HCT116 (cell line): ENCODE data around the gene UBE2E1. TPM values are rescaled to one million over a fixed set of nuclear protein-coding genes. Genes with fewer than 3 reads are reported as not detected.

Experiments used
- ATAC-seq: fragments of 200-7000 bp; cut with Tn5 transposase; 2 replicates; pipeline ENCODE4 v1.9.1; 2020; ENCODE audit warnings: mild to moderate bottlenecking, moderate library complexity
- BruUV-seq: library from RNA; stranded (reverse); fragments of 400-500 nt; replicated peaks from 2 replicates; lab custom pipeline; 2021; lab: Mats Ljungman, UMichigan
- CTCF ChIA-PET: fragments of 300-600 bp; sonication (Branson Sonifier 250); formaldehyde crosslinking; loops from one replicate; lab custom pipeline; 2021; ENCODE audit warnings: antibody characterized with exemption; lab: Charles Lee
- POLR2A ChIA-PET: fragments of 300-600, 350-600 bp; sonication (Branson Sonifier 250); formaldehyde crosslinking; loops from one replicate; lab custom pipeline; 2021; ENCODE audit warnings: antibody characterized with exemption; lab: Charles Lee
- RAD21 ChIA-PET, 2 experiments: fragments of 300-600 bp; sonication (Branson Sonifier 250); formaldehyde crosslinking; loops; one replicate each; lab custom pipeline; 2023; ENCODE audit warnings: low total read pairs in 2 of 2; ENCODE audit not compliant: uncharacterized antibody in 2 of 2, unreplicated experiment in 2 of 2, low non-redundant PET in 1 of 2; lab: Charles Lee
- DNase-seq: peaks from one replicate; pipeline ENCODE4 v3.0.0-alpha.2; 2010; ENCODE audit warnings: low read depth, low spot score
- H2AFZ ChIP-seq: fragments of 200-600 bp; shearing (Covaris generic), sonication (generic); 2 replicates; pipeline ENCODE4 v1.6.1; 2017; ENCODE audit warnings: low read depth, mixed run types, mixed read lengths, antibody characterized with exemption, low read length; ENCODE audit not compliant: poor library complexity, severe bottlenecking
- H3K27ac ChIP-seq: 2 replicates; pipeline ENCODE4 v1.5.1; 2012; ENCODE audit warnings: low read depth, low read length
- H3K27me3 ChIP-seq: fragments of 200-600 bp; sonication (generic); 2 replicates; pipeline ENCODE4 v1.6.1; 2016; ENCODE audit warnings: mixed run types, low read length, mixed read lengths; ENCODE audit not compliant: insufficient read depth
- H3K36me3 ChIP-seq, 2 experiments: fragments of 200-500 bp in 1 of 2; fragments of 200-600 bp in 1 of 2; sonication (Bioruptor generic) in 1 of 2; sonication (generic) in 1 of 2; 2 replicates each; pipeline versions ENCODE4 v1.5.1 to v1.6.1; 2014 to 2016; ENCODE audit warnings: low read length in 2 of 2, inconsistent platforms in 1 of 2, mixed read lengths in 1 of 2, mixed run types in 1 of 2; ENCODE audit not compliant: insufficient read depth in 2 of 2, control insufficient read depth in 1 of 2
- H3K4me1 ChIP-seq, 2 experiments: fragments of 200-600 bp in 1 of 2; sonication (generic) in 1 of 2; 2 replicates each; pipeline versions ENCODE4 v1.5.1 to v1.6.1; 2012 to 2017; ENCODE audit warnings: low read length in 2 of 2, inconsistent platforms in 1 of 2, mild to moderate bottlenecking in 1 of 2, mixed read lengths in 1 of 2, mixed run types in 1 of 2, moderate library complexity in 1 of 2; ENCODE audit not compliant: insufficient read depth in 2 of 2, control insufficient read depth in 1 of 2
- H3K4me2 ChIP-seq: fragments of 200-600 bp; sonication (generic); 2 replicates; pipeline ENCODE4 v1.6.1; 2017; ENCODE audit warnings: mixed run types, low read length, mixed read lengths
- H3K4me3 ChIP-seq, 2 experiments: fragments of 200-600 bp in 1 of 2; sonication (generic) in 1 of 2; replicated peaks in 1 of 2; 2 replicates each; pipeline ENCODE4 v1.5.1; 2011 to 2016; ENCODE audit warnings: low read length in 2 of 2, control low read depth in 1 of 2, low read depth in 1 of 2, mild to moderate bottlenecking in 1 of 2, mixed read lengths in 1 of 2, mixed run types in 1 of 2
- H3K79me2 ChIP-seq: fragments of 200-600 bp; sonication (generic); 2 replicates; pipeline ENCODE4 v1.6.1; 2017; ENCODE audit warnings: mild to moderate bottlenecking, mixed run types, low read length, moderate library complexity, mixed read lengths; ENCODE audit not compliant: insufficient read depth
- H3K9ac ChIP-seq: fragments of 200-600 bp; sonication (generic); 2 replicates; pipeline ENCODE4 v1.6.1; 2016; ENCODE audit warnings: low read length, mixed read lengths
- H3K9me2 ChIP-seq: fragments of 200-600 bp; sonication (generic), shearing (Covaris generic); 2 replicates; pipeline ENCODE4 v1.6.1; 2017; ENCODE audit warnings: mixed run types, mild to moderate bottlenecking, moderate library complexity; ENCODE audit not compliant: insufficient read depth
- H3K9me3 ChIP-seq, 2 experiments: fragments of 200-500 bp in 1 of 2; fragments of 200-600 bp in 1 of 2; sonication (Bioruptor generic) in 1 of 2; sonication (generic) in 1 of 2; 2 replicates each; pipeline ENCODE4 v1.6.1; 2014 to 2017; ENCODE audit warnings: low read length in 2 of 2, mixed read lengths in 2 of 2, inconsistent platforms in 1 of 2, low read depth in 1 of 2, mild to moderate bottlenecking in 1 of 2, mixed run types in 1 of 2, moderate library complexity in 1 of 2; ENCODE audit not compliant: control insufficient read depth in 1 of 2, insufficient read depth in 1 of 2
- H4K20me1 ChIP-seq: fragments of 200-600 bp; sonication (generic), shearing (Covaris generic); 2 replicates; pipeline ENCODE4 v1.6.1; 2017; ENCODE audit warnings: mixed run types, mild to moderate bottlenecking, moderate library complexity; ENCODE audit not compliant: insufficient read depth
- ATF3 ChIP-seq: IDR thresholded peaks from 2 replicates; pipeline ENCODE4 v1.6.1; 2012
- CBX3 ChIP-seq: IDR thresholded peaks from 2 replicates; pipeline ENCODE4 v1.6.1; 2012; ENCODE audit warnings: low read depth
- TCF7L2 ChIP-seq: IDR thresholded peaks from 2 replicates; pipeline ENCODE4 v1.7.0; 2011; ENCODE audit warnings: borderline replicate concordance, inconsistent platforms; ENCODE audit not compliant: insufficient read depth, insufficient read length; ENCODE audit errors: extremely low read depth
- ZBTB33 ChIP-seq: IDR thresholded peaks from 2 replicates; pipeline ENCODE4 v1.6.1; 2011; ENCODE audit warnings: mild to moderate bottlenecking, low read length, moderate library complexity; ENCODE audit not compliant: insufficient replicate concordance; ENCODE audit errors: extremely low read depth
- intact Hi-C: fragments of 100-400 bp; cut with micrococcal nuclease; formaldehyde crosslinking; loops from 2 replicates; pipeline ENCODE4 v1.10.0; 2022
- total RNA-seq: library from RNA; stranded (reverse); gene quantifications from one replicate; pipeline ENCODE4 v1.2.1, GENCODE V29; 2021; ENCODE audit not compliant: unreplicated experiment

The UBE2E1 gene
- total RNA-seq, 1 experiment from 2014 or later, result 75.1 TPM

GRCh38 chr3:23835087-23835486, 29.3 kb downstream of the UBE2E1 start (continued):
- TF ChIP-seq ZBTB33, result no peak

GRCh38 chr3:23835802-23836201, 30.0 kb downstream of the UBE2E1 start:
- ChIA-PET CTCF (interaction anchor here (0.6 to 1.5 kb wide), 3 partner anchors 8 to 118 kb away, joined by 3 to 4 read pairs (median 3); no protein-coding TSS in a partner anchor), RAD21 (no interaction called here), POLR2A (interaction anchor here (0.8 kb wide), 1 partner anchor 81 kb away, joined by 3 read pairs; the partner anchor contains the start of genes NKIRAS1 and RPL15)
- Histone ChIP-seq H3K27me3 (no peaks in the 10 kb centered on the region), H3K36me3 (no peaks in the 10 kb centered on the region), H4K20me1 (no peaks in the 10 kb centered on the region; the same call in 1 of the 2 replicates), H2AFZ (no peak overlapping the region), H3K4me3 (no peak overlapping the region), H3K9me2 (no peaks in the 10 kb centered on the region), H3K9ac (no peak overlapping the region), H3K4me2 (no peak overlapping the region), H3K4me1 (peaks cover 0 to 4% of the 10 kb centered on the region in 2 experiments; a peak in 1 of 4 replicates), H3K27ac (no peak overlapping the region), H3K79me2 (peaks cover 50% of the 10 kb centered on the region), H3K9me3 (no peaks in the 10 kb centered on the region)
- DNase-seq (no peak), ATAC-seq (no peak)
- BruUV-seq, result no TSS peak
- TF ChIP-seq TCF7L2 (no peak), CBX3 (no peak), ATF3 (no peak)
- intact Hi-C loops, result no loop called here
